Astrocyte (in vitro differentiated cells and primary cell): Measurements from ENCODE around the gene FOXC2.

Experiments used
- EZH2 ChIP-seq: IDR thresholded peaks from 2 replicates; pipeline ENCODE4 v1.6.1; 2012; ENCODE audit warnings: mild to moderate bottlenecking, low read length, inconsistent platforms; ENCODE audit not compliant: insufficient read depth
- TF ChIP-seq, protein P1 (sequence below): IDR thresholded peaks from 2 replicates; pipeline ENCODE4 v1.5.1; 2011; ENCODE audit warnings: low read depth, mild to moderate bottlenecking, inconsistent platforms, low read length, moderate library complexity; ENCODE audit not compliant: insufficient read depth

- TF ChIP-seq, protein P1, sequence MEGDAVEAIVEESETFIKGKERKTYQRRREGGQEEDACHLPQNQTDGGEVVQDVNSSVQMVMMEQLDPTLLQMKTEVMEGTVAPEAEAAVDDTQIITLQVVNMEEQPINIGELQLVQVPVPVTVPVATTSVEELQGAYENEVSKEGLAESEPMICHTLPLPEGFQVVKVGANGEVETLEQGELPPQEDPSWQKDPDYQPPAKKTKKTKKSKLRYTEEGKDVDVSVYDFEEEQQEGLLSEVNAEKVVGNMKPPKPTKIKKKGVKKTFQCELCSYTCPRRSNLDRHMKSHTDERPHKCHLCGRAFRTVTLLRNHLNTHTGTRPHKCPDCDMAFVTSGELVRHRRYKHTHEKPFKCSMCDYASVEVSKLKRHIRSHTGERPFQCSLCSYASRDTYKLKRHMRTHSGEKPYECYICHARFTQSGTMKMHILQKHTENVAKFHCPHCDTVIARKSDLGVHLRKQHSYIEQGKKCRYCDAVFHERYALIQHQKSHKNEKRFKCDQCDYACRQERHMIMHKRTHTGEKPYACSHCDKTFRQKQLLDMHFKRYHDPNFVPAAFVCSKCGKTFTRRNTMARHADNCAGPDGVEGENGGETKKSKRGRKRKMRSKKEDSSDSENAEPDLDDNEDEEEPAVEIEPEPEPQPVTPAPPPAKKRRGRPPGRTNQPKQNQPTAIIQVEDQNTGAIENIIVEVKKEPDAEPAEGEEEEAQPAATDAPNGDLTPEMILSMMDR, result no peak
- no peak for TF ChIP-seq EZH2
These were observed 20.5 kb upstream of the FOXC2 start for GRCh38 chr16:86545954-86546637.
